SK-N-SH (cell line): Measurements from ENCODE around the gene TMEM50B.

ENCODE experiments used
- CHD2 ChIP-seq: fragments of 150-350 bp; IDR thresholded peaks from 2 replicates; pipeline ENCODE4 v1.6.1; 2018; ENCODE audit warnings: low read length; ENCODE audit not compliant: partially characterized antibody
- CTCF ChIP-seq: fragments of 200-600 bp; sonication (generic); IDR thresholded peaks from 2 replicates; pipeline ENCODE4 v1.6.1; 2017; ENCODE audit warnings: antibody characterized with exemption, mild to moderate bottlenecking, moderate library complexity
- EZH2phosphoT487 ChIP-seq: fragments of 200-600 bp; sonication (generic); IDR thresholded peaks from 2 replicates; pipeline ENCODE4 v1.6.1; 2017; ENCODE audit warnings: low read depth, mixed run types, mild to moderate bottlenecking, antibody characterized with exemption, moderate library complexity, borderline replicate concordance
- JUND ChIP-seq: IDR thresholded peaks from 2 replicates; pipeline ENCODE4 v1.4.0; 2012
- MEF2A ChIP-seq: IDR thresholded peaks from 2 replicates; pipeline ENCODE4 v1.4.0; 2012; ENCODE audit warnings: low read depth, borderline replicate concordance
- NFIC ChIP-seq: IDR thresholded peaks from 2 replicates; pipeline ENCODE4 v1.4.0; 2012; ENCODE audit warnings: borderline replicate concordance

- TF ChIP-seq CTCF (no peak), CHD2 (no peak), MEF2A (no peak), NFIC (no peak), EZH2phosphoT487 (no peak), JUND (no peak)
Observed at GRCh38 chr21:33478182-33478581, 1.6 kb downstream of the TMEM50B start.
